ENCODE results near the gene HSD17B8.

GRCh38 chr6:33212857-33213165 lies 8.4 kb downstream of the HSD17B8 start:
- TF ChIP-seq POLR2A (IDR thresholded peaks at IDR 0.05) = no peak
- TF ChIP-seq CTCF (IDR thresholded peaks at IDR 0.05) = no peak
